Upper lobe of left lung (tissue), 6 donors: ENCODE results near the gene CACNA2D2. TPM values are rescaled to one million over a fixed set of nuclear protein-coding genes. Genes with fewer than 3 reads are reported as not detected.

Experiments used
- ATAC-seq, 2 donors: fragments of 200-7000 bp; cut with Tn5 transposase; one replicate each; pipeline ENCODE4 v1.9.1; 2022; ENCODE audit warnings: mild to moderate bottlenecking in 2 of 2, moderate library complexity in 2 of 2; ENCODE audit not compliant: low FRiP score in 2 of 2
- DNase-seq, 2 donors: peaks; one replicate each; pipeline ENCODE4 v3.0.0-alpha.2; 2019 to 2020
- H3K27ac ChIP-seq, 4 donors: fragments of 200-600 bp; sonication (generic); one replicate each; pipeline ENCODE4 v1.5.1; 2016 to 2019
- H3K27me3 ChIP-seq, 4 donors: fragments of 200-600 bp; sonication (generic); one replicate each; pipeline ENCODE4 v1.5.1; 2017 to 2019
- H3K36me3 ChIP-seq, 4 donors: fragments of 200-600 bp; sonication (generic); one replicate each; pipeline ENCODE4 v1.5.1; 2016 to 2019
- H3K4me1 ChIP-seq, 4 donors: fragments of 200-600 bp; sonication (generic); one replicate each; pipeline ENCODE4 v1.5.1; 2018 to 2019
- H3K4me3 ChIP-seq, 4 donors: fragments of 200-600 bp; sonication (generic); one replicate each; pipeline ENCODE4 v1.5.1; 2017 to 2019; ENCODE audit warnings: mild to moderate bottlenecking in 2 of 4, moderate library complexity in 1 of 4
- H3K9me3 ChIP-seq, 4 donors: fragments of 200-600 bp; sonication (generic); one replicate each; pipeline ENCODE4 v1.5.1; 2018 to 2019
- EP300 ChIP-seq, 4 donors: sonication (generic); formaldehyde crosslinking; IDR thresholded peaks; one replicate each; pipeline ENCODE4 v1.5.1; 2017; ENCODE audit warnings: antibody characterized with exemption in 4 of 4, control low read depth in 2 of 4
- POLR2A ChIP-seq, 4 donors: fragments of 450-650 bp; IDR thresholded peaks; one replicate each; pipeline ENCODE4 v1.5.1; 2016 to 2017; ENCODE audit warnings: antibody characterized with exemption in 4 of 4, mild to moderate bottlenecking in 2 of 4
- POLR2AphosphoS5 ChIP-seq, 2 donors: sonication (generic); formaldehyde crosslinking; IDR thresholded peaks; one replicate each; pipeline ENCODE4 v1.5.1; 2017; ENCODE audit warnings: antibody characterized with exemption in 2 of 2
- WGBS, 2 donors: methylation state at CpG; one replicate each; pipeline ENCODE4 v1.1.5; 2017 to 2018; 5-methylcytosine and 5-hydroxymethylcytosine counted together
- total RNA-seq, 6 donors: library from RNA; depleted of rRNA in 4 of 6; stranded (reverse); fragments of >200 nt in 4 of 6; gene quantifications; one replicate each; pipeline versions ENCODE4 v1.1.0 to v1.2.1, GENCODE V29; 2016 to 2021
- TF ChIP-seq, protein P1 (sequence below), 6 experiments: fragments of 450-650 bp in 4 of 6; fragments of 200-600 bp in 2 of 6; sonication (generic) in 2 of 6; IDR thresholded peaks; one replicate each; pipeline ENCODE4 v1.5.1; 2016 to 2019; ENCODE audit warnings: antibody characterized with exemption in 6 of 6
- donor health status: DM: no; HTN: no; CAD: no; lungs with moderate emphysema.
- donor health status: DM: no; HTN: yes; CAD: no; lungs with severe emphysema.

Gene CACNA2D2
- total RNA-seq, 6 donors from 2014 or later: 71.5 to 213 (median 113) TPM

DNA sequence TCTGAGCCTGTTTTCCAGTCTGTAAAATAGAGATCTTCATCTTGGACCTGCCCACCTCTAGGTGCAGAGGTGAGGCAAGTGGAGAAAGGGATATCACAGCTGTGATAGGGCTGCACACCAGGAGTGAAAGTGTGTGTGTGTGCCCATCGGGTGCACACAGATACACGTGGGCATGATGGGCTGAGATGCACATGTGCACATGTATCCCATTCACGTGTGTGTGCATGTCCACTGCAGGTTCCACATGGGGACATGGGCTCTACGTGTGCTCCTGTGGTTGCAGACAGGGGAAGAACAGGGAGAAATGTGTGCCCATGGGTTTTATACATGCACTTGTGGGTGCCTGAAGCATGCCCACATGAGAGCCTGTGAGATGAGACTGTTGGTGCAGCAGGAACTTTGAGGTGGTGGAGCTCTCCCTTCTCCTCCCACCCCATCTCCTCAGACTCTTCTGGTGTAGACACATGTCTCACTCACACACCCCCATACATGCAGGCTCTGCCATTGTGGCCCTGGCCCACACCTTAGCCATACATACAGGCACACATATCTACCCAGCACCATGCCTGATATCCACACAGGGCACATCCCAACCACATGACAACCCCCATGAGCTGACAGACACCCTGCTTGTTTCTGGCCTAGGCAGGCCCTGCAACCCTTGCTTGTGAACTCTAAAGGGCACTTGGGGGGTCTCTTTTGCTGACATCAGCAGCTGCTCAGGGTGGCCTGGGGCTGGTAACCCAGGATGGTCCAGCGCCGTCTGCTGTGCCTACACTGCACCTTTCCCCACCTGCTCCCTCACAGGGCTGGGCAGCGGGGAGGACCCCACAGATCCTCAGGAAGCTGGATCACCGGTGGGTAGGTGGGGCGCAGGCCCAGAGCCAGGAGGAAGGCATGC lies 86.4 kb downstream of the CACNA2D2 start:
- Histone ChIP-seq H3K4me1 (no peaks in the 10 kb centered on the region), H3K4me3 (no peak overlapping the region), H3K27me3 (no peaks in the 10 kb centered on the region), H3K27ac (no peak overlapping the region), H3K36me3 (peaks cover 0 to 2% (median 0%) of the 10 kb centered on the region in 4 donors), H3K9me3 (no peaks in the 10 kb centered on the region)
- no peak for ATAC-seq
- TF ChIP-seq, protein P1, sequence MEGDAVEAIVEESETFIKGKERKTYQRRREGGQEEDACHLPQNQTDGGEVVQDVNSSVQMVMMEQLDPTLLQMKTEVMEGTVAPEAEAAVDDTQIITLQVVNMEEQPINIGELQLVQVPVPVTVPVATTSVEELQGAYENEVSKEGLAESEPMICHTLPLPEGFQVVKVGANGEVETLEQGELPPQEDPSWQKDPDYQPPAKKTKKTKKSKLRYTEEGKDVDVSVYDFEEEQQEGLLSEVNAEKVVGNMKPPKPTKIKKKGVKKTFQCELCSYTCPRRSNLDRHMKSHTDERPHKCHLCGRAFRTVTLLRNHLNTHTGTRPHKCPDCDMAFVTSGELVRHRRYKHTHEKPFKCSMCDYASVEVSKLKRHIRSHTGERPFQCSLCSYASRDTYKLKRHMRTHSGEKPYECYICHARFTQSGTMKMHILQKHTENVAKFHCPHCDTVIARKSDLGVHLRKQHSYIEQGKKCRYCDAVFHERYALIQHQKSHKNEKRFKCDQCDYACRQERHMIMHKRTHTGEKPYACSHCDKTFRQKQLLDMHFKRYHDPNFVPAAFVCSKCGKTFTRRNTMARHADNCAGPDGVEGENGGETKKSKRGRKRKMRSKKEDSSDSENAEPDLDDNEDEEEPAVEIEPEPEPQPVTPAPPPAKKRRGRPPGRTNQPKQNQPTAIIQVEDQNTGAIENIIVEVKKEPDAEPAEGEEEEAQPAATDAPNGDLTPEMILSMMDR (IDR thresholded peaks at IDR 0.05): no peak
- TF ChIP-seq EP300 (IDR thresholded peaks at IDR 0.05) (no peak), POLR2AphosphoS5 (IDR thresholded peaks at IDR 0.05) (no peak), POLR2A (IDR thresholded peaks at IDR 0.05) (no peak)
- WGBS, 2 donors: 89 to 91% methylated on average over 7 to 9 of the region's 9 CpGs
- no peak for DNase-seq

DNA sequence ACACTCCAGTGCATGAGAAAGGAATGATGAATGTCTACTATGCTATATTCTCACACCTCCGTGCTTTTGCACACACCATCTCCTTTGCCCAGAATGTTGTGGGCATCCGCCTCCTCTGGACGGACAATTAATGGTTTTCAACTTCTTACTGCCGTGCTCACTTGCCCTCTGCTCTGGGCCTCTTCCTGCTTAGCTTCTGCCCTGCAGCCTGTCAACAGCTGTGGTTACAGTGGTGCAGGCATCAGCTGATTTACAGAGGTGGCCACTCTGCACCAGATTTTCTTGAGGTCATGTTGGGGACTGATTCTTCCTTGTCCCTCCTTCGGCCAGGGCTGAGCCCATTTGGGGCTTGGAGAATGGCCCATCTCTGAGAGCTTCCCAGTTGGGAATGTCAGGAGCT lies 87.6 kb downstream of the CACNA2D2 start:
- Histone ChIP-seq H3K4me3 (no peak overlapping the region), H3K27me3 (no peaks in the 10 kb centered on the region), H3K9me3 (no peaks in the 10 kb centered on the region), H3K27ac (no peak overlapping the region), H3K36me3 (peaks cover 0 to 2% (median 0%) of the 10 kb centered on the region in 4 donors), H3K4me1 (no peaks in the 10 kb centered on the region)
- ATAC-seq (no peak), DNase-seq (no peak)
- TF ChIP-seq POLR2AphosphoS5 (IDR thresholded peaks at IDR 0.05) (no peak), POLR2A (IDR thresholded peaks at IDR 0.05) (no peak), EP300 (IDR thresholded peaks at IDR 0.05) (no peak)
- TF ChIP-seq, protein P1 (IDR thresholded peaks at IDR 0.05): no peak
- 59 to 70% methylated on average over 5 of the region's 5 CpGs for WGBS, 2 donors

DNA sequence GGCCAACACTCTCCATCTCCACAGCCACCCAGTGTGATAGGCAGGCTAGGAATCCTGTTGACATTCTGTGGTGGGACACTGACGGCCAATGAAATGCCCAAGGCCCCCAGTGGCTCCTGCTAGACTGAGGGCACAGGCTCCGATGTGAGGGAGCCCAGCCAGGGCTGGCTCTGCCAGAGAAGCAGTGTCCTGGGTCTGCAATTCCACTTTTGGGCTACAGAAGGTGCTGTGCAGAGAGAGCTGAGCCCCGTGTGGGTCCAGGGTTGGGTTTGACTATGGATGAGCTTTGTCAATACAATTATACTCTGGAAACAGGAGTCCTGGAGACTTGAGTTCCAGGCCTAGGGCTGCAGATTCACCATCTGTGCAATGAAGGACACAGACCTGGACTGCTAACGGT lies 88.4 kb downstream of the CACNA2D2 start:
- Histone ChIP-seq H3K4me1 (no peaks in the 10 kb centered on the region), H3K36me3 (peaks cover 0 to 2% (median 0%) of the 10 kb centered on the region in 4 donors), H3K27me3 (no peaks in the 10 kb centered on the region), H3K9me3 (no peaks in the 10 kb centered on the region), H3K27ac (no peak overlapping the region), H3K4me3 (no peak overlapping the region)
- no peak for TF ChIP-seq EP300 (IDR thresholded peaks at IDR 0.05)
- TF ChIP-seq, protein P1 (IDR thresholded peaks at IDR 0.05): no peak
- TF ChIP-seq POLR2A (IDR thresholded peaks at IDR 0.05): no peak
- no peak for TF ChIP-seq POLR2AphosphoS5 (IDR thresholded peaks at IDR 0.05)
- ATAC-seq (no peak), DNase-seq (no peak)
- WGBS, 2 donors: 73 to 80% methylated on average over 1 to 4 of the region's 4 CpGs

DNA sequence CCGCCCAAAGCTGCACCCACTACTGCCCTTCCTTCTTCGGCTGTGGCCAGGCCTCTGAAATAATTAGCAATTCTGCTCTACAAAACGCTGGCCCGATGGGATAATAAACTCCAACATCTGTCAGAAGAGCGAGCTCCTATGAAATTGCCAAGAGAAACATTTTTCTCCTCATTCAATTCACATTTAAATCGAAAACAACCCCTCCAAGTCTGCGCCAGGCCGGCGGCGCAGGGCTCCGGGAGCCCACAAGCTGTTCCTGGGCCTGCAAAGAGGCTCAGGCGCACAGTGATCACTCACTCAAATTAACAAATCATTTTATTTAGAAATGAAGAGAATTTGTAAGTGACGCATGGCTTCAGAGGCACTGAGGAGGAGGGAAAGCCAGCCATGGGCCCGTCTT lies 88.8 kb downstream of the CACNA2D2 start:
- H3K36me3 ChIP-seq: peaks cover 0 to 2% (median 0%) of the 10 kb centered on the region in 4 donors
- no peak overlapping the region for H3K4me3 ChIP-seq
- no peak overlapping the region for H3K27ac ChIP-seq
- 93 to 96% methylated on average over 13 to 14 of the region's 14 CpGs for WGBS, 2 donors
- no peak for ATAC-seq
- no peak for TF ChIP-seq POLR2A (IDR thresholded peaks at IDR 0.05)
- no peak for TF ChIP-seq EP300 (IDR thresholded peaks at IDR 0.05)
- TF ChIP-seq, protein P1 (IDR thresholded peaks at IDR 0.05): no peak
- TF ChIP-seq POLR2AphosphoS5 (IDR thresholded peaks at IDR 0.05): no peak
- no peaks in the 10 kb centered on the region for H3K9me3 ChIP-seq
- no peaks in the 10 kb centered on the region for H3K27me3 ChIP-seq
- DNase-seq: no peak
- H3K4me1 ChIP-seq: no peaks in the 10 kb centered on the region
